HG02885 (cell line): Measurements from ENCODE around the gene MID2.
"Not testable (repeated sequence)": the region's sequence is repeated elsewhere in the genome, so short reads cannot be mapped to it uniquely, and the experiment has no call there.

Experiments used
- ATAC-seq: cut with Tn5 transposase; IDR thresholded peaks from one replicate; pipeline ENCODE4 v1.9.1; 2021; ENCODE audit warnings: mild to moderate bottlenecking; ENCODE audit not compliant: unreplicated experiment, poor library complexity

MID2 gene

GRCh38 chrX:107825698-107826237 lies at the start of gene MID2:
Gene MID2, plus strand, starts transcription at chrX:107825866. Its CDS starts 561 bp downstream, at chrX:107826427.
- ATAC-seq, result peak; percentile 37

GRCh38 chrX:107776649-107777535 lies 48.8 kb upstream of the MID2 start:
- peak; percentile 80 for ATAC-seq

GRCh38 chrX:107777536-107777832 lies 48.2 kb upstream of the MID2 start, which contains the start of gene NCBP2L:
Gene NCBP2L, plus strand, starts transcription at chrX:107777733. Its CDS starts 16,488 bp downstream, at chrX:107794221.
- no peak for ATAC-seq

GRCh38 chrX:107780525-107780924 lies 45.1 kb upstream of the MID2 start:
- no peak for ATAC-seq

- no peak for ATAC-seq
Observed at GRCh38 chrX:107787827-107788226, 37.8 kb upstream of the MID2 start.

GRCh38 chrX:107804427-107804826 lies 21.2 kb upstream of the MID2 start:
- ATAC-seq, result no peak

GRCh38 chrX:107805179-107805578 lies 20.5 kb upstream of the MID2 start:
- no peak for ATAC-seq

GRCh38 chrX:107810053-107810452 lies 15.6 kb upstream of the MID2 start:
- ATAC-seq, result not testable (repeated sequence)

- no peak for ATAC-seq
Observed at GRCh38 chrX:107818900-107819521, 6.7 kb upstream of the MID2 start.

GRCh38 chrX:107823042-107823441 lies 2.6 kb upstream of the MID2 start:
- no peak for ATAC-seq

- ATAC-seq, result no peak
Observed at GRCh38 chrX:107823456-107823855, 2.2 kb upstream of the MID2 start.

GRCh38 chrX:107826238-107827029 lies 768 bp downstream of the MID2 start:
- ATAC-seq, result peak; percentile 59

GRCh38 chrX:107827030-107827831 lies 1.6 kb downstream of the MID2 start:
- no peak for ATAC-seq

- ATAC-seq, result no peak
Observed at GRCh38 chrX:107827852-107828251, 2.2 kb downstream of the MID2 start.

GRCh38 chrX:107829878-107830277 lies 4.2 kb downstream of the MID2 start:
- no peak for ATAC-seq

GRCh38 chrX:107831071-107831730 lies 5.5 kb downstream of the MID2 start:
- ATAC-seq, result no peak

- ATAC-seq, result no peak
Observed at GRCh38 chrX:107834275-107835201, 8.9 kb downstream of the MID2 start.

GRCh38 chrX:107836958-107837357 lies 11.3 kb downstream of the MID2 start:
- ATAC-seq, result no peak
